HG03432 (cell line): ENCODE data around the gene CHST12.
"Not testable (repeated sequence)": the region's sequence is repeated elsewhere in the genome, so short reads cannot be mapped to it uniquely, and the experiment has no call there.

Source experiments
- ATAC-seq: cut with Tn5 transposase; IDR thresholded peaks from one replicate; pipeline ENCODE4 v1.9.1; 2021; ENCODE audit warnings: mild to moderate bottlenecking, moderate library complexity; ENCODE audit not compliant: unreplicated experiment

The CHST12 gene

GRCh38 chr7:2377492-2377891, 25.9 kb upstream of the CHST12 start:
- not testable (repeated sequence) for ATAC-seq

GRCh38 chr7:2378125-2378524, 25.3 kb upstream of the CHST12 start:
- not testable (repeated sequence) for ATAC-seq

DNA sequence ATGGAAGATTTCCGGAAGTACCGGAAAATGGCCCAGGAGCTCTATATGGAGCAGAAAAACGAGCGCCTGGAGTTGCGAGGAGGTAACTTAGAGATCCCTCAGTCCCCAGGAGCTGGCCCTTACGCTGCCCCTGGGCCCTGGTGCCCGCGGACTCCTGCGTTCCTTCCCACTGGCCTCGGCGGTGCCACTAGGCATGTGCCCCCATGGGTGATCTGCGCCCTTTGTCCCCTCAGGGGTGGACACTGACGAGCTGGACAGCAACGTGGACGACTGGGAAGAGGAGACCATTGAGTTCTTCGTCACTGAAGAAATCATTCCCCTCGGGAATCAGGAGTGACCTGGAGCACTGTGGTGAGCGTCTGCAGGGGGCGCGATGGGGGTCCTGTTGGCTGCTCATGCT, 24.2 kb upstream of the CHST12 start:
- no peak for ATAC-seq

DNA sequence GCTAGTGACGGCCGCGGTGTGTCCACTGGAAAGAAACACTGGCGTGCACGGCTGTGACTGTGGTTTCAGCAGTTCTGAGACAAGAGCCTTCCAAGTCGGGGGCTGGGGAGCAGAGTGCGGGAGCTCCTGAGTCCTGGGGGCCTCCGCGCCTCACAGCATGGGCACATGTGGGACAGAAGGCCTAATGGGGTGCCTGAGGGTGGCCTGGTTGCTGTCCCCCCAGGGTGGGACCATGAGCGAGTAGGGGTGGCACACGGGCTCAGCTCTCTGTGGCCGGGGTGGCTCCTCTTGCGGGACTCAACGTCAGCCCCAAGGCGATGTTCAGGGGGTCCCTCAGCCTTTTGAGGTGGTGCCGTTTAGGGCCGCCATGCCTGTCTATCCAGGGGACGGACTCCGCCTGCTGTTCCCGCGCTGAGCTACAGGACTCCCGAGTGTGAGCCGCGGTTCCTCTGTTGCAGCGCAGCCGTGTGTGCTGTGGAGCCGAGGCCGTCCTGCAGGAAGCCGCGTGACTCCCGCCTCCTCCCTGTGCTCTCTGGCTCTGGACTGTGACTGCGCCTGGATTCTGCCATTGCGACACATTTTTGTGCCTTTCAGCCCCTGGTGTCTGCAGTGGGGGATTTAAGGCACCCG, 23.5 kb upstream of the CHST12 start:
- no peak for ATAC-seq

DNA sequence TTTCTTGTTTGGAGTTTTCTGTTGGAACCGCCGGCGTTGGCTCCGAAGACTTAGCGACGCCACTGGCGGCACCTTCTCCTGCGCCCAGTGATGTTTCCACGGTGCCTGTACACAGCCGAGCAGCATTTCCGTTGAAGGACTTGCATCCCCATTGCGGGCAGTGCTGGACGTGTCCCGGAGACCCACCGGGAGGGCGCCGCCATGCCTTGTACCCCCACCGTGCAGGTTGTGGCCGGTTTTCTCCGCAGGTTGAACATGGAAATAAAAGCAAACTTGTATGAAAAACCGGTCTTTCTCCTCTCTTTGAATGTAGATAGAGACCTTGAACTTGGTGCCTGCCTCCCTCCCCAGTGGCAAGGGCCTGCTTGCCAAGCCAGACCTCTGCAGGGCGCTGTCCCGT, 22.9 kb upstream of the CHST12 start:
- no peak for ATAC-seq

DNA sequence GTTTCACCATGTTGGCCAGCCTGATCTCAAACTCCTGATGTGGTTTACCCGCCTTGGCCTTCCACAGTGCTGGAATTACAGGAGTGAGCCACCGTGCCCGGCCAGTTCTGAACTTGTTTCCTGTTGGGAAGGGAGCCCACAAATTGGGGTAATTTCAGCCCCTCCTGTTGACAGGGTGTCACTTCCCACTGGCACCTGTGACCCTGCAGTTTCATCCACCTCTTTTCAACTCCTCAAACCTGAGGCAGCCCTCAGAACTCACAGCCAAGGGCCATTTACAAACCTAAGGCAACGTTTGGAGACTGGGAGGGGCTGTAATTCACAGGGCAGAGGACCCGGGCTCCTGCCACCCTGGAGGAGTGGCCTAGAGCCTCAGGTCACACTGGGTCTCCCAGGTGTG, 22.2 kb upstream of the CHST12 start:
- ATAC-seq = no peak

GRCh38 chr7:2381881-2382509, 21.4 kb upstream of the CHST12 start:
- no peak for ATAC-seq

GRCh38 chr7:2383543-2384274, 19.7 kb upstream of the CHST12 start:
- no peak for ATAC-seq

DNA sequence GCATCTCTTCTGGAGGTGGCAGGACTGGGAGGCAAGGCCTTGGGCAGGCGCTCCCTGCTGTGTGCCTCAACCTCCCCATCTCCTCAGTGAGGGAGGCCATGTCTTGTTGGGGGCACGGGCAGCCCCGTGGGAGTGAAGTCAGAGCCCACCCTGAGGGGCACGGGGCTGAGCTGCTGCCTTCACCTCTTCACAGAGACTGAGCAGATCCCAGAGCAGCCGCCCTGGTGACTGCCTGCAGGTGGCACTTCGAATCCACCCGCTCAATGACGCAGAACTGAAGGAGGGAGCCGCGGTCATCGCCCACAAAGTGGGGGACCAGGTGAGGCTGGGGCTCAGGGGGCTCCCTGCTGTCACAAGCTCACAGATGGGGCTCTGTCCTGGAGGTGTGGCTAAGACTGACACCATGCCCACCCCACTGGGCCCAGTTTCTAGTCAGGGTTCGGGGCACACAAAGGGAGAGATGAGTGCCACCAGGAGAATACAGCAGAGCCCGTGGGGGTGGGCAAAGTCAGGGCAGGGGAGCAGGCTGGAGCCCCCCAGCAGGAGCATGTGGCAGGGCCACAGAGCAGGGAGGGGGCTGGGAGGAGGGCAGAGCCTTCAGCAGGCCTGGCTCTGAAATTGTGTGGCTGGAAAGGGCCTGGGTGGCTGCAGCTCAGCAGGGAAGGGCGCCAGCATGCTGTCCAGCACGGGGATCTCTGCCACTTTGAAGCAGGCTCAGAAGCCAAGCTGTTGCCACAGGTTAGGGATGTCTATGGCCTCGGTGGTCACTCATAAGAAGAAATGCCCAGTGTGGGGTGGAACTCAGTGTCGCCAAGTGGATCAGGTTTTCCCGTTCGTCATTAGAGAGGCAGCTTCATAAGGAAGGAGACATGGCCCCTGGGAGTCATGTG, 18.8 kb upstream of the CHST12 start:
- ATAC-seq = no peak

- ATAC-seq = not testable (repeated sequence)
Measured at GRCh38 chr7:2386122-2386521, 17.3 kb upstream of the CHST12 start.

DNA sequence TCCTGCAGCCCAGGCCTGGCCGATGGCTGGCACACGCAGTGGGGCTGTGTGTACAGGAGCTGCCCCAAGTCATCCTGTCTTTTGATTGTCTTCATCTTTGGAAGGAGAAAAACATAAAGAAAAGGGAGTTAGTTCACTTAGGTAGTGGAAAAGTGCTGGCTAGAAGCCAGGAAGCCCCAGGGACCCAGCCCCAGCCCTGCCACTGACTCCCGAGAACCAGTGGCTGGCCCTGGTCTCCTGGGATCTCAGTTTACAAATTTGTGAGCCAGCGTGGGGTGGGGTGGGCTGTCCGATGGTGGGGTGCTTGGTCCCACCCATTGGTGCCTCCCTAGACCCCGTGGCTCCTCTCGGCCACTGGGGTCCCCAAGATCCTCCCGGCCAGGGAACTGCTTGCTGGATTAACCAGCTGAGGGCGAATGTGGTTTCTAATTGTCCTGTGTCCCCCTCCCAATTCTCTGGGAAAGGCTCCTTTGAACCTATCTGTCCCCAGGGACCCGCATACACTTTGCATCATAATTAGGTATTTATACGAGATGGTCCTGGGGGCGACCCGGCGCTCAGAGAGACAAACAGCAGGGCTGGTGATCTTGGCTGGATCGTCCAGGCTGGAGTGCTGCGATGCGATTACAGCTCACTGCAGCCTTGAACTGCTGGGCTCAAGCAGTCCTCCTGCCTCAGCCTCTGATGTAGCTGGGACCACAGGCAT, 16.3 kb upstream of the CHST12 start:
- ATAC-seq = no peak

GRCh38 chr7:2387897-2388636, 15.3 kb upstream of the CHST12 start:
- ATAC-seq = no peak

GRCh38 chr7:2388637-2388954, 14.8 kb upstream of the CHST12 start:
- ATAC-seq = no peak

DNA sequence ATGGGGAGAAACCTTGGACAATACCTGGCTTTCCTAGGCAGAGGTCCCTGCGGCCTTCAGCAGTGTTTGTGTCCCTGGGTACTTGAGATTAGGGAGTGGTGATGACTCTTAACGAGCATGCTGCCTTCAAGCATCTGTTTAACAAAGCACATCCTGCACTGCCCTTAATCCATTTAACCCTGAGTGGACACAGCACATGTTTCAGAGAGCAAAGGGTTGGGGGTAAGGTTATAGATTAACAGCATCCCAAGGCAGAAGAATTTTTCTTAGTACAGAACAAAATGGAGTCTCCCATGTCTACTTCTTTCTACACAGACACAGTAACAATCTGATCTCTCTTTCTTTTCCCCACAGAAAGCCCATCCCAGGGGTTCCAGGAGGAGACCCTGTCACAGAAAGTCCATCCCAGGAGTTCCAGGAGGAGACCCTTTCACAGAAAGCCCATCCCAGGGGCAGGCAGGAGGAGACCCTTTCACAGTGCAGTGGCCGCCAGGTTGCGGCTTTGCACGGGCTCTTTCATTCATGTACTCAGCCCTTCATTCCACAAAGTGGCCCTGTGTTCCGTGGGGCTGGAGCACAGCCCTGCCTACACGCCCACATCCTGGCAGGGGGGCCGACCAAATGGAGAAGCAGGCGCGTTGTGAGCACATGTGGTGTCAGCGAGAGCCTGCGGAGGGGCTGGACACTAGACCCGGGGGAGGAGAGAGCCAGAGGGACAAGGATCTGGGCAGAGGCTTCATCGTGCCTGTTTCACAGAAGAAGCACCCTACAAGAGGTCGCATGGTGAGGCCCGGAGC, 13.2 kb upstream of the CHST12 start:
- not testable (repeated sequence) for ATAC-seq

GRCh38 chr7:2393706-2394105, 9.7 kb upstream of the CHST12 start:
- ATAC-seq = no peak

DNA sequence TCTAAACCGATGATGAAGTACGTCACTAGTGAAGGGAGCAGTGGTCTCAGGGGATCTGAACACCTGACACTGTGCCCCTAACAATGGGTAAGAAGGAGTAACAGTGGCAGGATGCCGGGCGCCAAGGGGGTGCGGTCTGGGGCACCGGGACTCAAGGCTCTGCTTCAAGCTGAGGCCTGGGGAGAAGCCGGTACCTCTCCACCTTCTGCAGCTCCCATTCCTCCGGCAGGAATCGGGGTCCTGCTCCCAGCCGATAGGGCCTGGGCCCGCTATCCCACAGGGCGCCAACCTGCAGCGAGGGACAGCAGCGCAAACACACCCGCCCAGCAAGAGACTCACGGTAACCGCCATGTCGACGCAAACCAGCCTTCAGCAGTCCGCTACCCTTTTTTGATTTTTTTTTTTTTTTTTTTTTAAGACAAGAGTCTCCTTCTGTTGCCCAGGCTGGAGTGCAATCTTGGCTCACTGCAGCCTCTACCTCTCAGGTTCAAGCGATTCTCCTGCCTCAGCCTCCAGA, 8.8 kb upstream of the CHST12 start:
- ATAC-seq = no peak

GRCh38 chr7:2398506-2398905, 4.9 kb upstream of the CHST12 start:
- no peak for ATAC-seq

DNA sequence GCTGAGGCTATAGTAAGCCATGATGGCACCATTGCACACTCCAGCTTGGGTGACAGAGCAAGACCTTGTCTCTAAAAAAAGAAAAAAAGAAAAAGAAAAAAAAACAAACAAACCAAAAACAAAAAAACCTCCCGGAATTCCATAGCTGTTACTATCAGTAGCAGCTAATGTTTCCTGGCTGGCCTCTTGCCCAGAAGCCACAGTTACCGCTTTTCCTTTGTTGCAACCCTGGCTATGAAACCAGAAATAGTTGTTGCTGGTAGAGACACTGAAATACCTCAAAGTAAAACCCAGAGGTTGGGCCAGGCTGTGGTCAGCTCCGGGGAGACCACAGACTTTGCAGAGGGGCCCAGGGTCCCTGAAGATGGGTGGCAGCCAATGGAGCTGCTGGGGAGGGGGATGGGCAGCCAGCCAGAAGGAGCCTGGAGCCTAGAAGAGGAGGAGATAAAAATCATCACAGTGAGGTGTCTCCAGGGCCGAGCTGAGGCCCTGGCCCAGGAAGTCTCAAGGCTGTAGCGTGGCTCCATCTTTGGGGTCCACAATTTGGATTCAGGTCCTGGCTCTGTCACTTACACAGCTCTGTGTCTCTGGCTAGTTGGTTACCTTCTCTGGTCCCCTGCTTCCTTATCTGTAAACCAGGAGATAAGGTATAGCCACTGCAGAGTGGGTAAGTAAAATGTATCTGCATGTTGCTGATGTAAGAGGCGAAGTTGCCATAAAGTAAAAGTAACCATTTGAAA, 3.4 kb upstream of the CHST12 start:
- no peak for ATAC-seq

GRCh38 chr7:2402687-2403013, 761 bp upstream of the CHST12 start:
- no peak for ATAC-seq
